Measurements from ENCODE around the gene PRR15.
"Not testable (repeated sequence)": the region's sequence is repeated elsewhere in the genome, so short reads cannot be mapped to it uniquely, and the experiment has no call there.

The PRR15 gene

GRCh38 chr7:29563590-29564495 lies at the start of gene PRR15:
Gene PRR15, plus strand, starts transcription at chr7:29563835. Its CDS starts 2,495 bp downstream, at chr7:29566330.
- DNase-seq (ENCODE audit: low spot score in 2 of 2): no peak
- H3K27me3 Mint-ChIP-seq: peaks cover 73% of the 10 kb centered on the region

GRCh38 chr7:29516491-29516890 lies 47.1 kb upstream of the PRR15 start:
- DNase-seq (ENCODE audit: low spot score in 2 of 2) (no peak), ATAC-seq (replicated peaks; ENCODE audit: extremely low read depth, poor library complexity, severe bottlenecking) (no peak)
- no peaks in the 10 kb centered on the region for H3K27me3 Mint-ChIP-seq
- H3K4me1 Mint-ChIP-seq: no peaks in the 10 kb centered on the region
- H3K4me3 Mint-ChIP-seq: no peak overlapping the region
- H3K36me3 Mint-ChIP-seq (ENCODE audit: insufficient read depth): peaks cover 9% of the 10 kb centered on the region
- no peak overlapping the region for H3K27ac Mint-ChIP-seq (ENCODE audit: low read depth)
- peaks cover 5% of the 10 kb centered on the region for H3K9me3 Mint-ChIP-seq

More at GRCh38 chr7:29563590-29564495, at the start of gene PRR15:
- ATAC-seq (replicated peaks; ENCODE audit: extremely low read depth, poor library complexity, severe bottlenecking): no peak
- Mint-ChIP-seq H3K36me3 (ENCODE audit: insufficient read depth) (no peaks in the 10 kb centered on the region), H3K4me3 (peak within 1 kb of the TSS; percentile 54), H3K27ac (ENCODE audit: low read depth) (no peak within 1 kb of the TSS), H3K9me3 (no peaks in the 10 kb centered on the region), H3K4me1 (peaks cover 13% of the 10 kb centered on the region)

- Mint-ChIP-seq H3K27ac (ENCODE audit: low read depth) (no peak overlapping the region), H3K4me1 (no peaks in the 10 kb centered on the region), H3K36me3 (ENCODE audit: insufficient read depth) (peaks cover 6% of the 10 kb centered on the region), H3K4me3 (no peak overlapping the region), H3K9me3 (peaks cover 5% of the 10 kb centered on the region), H3K27me3 (no peaks in the 10 kb centered on the region)
- ATAC-seq (replicated peaks; ENCODE audit: extremely low read depth, poor library complexity, severe bottlenecking): no peak
- no peak for DNase-seq (ENCODE audit: low spot score in 2 of 2)
Observed at GRCh38 chr7:29518616-29519015, 45.0 kb upstream of the PRR15 start.

GRCh38 chr7:29523728-29524127 lies 39.9 kb upstream of the PRR15 start:
- Mint-ChIP-seq H3K4me1 (no peaks in the 10 kb centered on the region), H3K36me3 (ENCODE audit: insufficient read depth) (peaks cover 2% of the 10 kb centered on the region)

GRCh38 chr7:29527505-29528108 lies 36.0 kb upstream of the PRR15 start:
- H3K4me3 Mint-ChIP-seq: no peak overlapping the region
- H3K4me1 Mint-ChIP-seq: no peaks in the 10 kb centered on the region
- H3K36me3 Mint-ChIP-seq (ENCODE audit: insufficient read depth): peaks cover 2% of the 10 kb centered on the region
- no peak overlapping the region for H3K27ac Mint-ChIP-seq (ENCODE audit: low read depth)
- peaks cover 23% of the 10 kb centered on the region for H3K27me3 Mint-ChIP-seq
- DNase-seq (ENCODE audit: low spot score in 2 of 2) (no peak), ATAC-seq (replicated peaks; ENCODE audit: extremely low read depth, poor library complexity, severe bottlenecking) (no peak)
- H3K9me3 Mint-ChIP-seq: peaks cover 23% of the 10 kb centered on the region

More at GRCh38 chr7:29523728-29524127, 39.9 kb upstream of the PRR15 start:
- ATAC-seq (replicated peaks; ENCODE audit: extremely low read depth, poor library complexity, severe bottlenecking): no peak
- peaks cover under 1% of the 10 kb centered on the region for H3K27me3 Mint-ChIP-seq
- H3K27ac Mint-ChIP-seq (ENCODE audit: low read depth): no peak overlapping the region
- H3K4me3 Mint-ChIP-seq: no peak overlapping the region
- peaks cover 11% of the 10 kb centered on the region for H3K9me3 Mint-ChIP-seq
- no peak for DNase-seq (ENCODE audit: low spot score in 2 of 2)

- Mint-ChIP-seq H3K9me3 (peaks cover 23% of the 10 kb centered on the region), H3K27me3 (peaks cover 23% of the 10 kb centered on the region)
- not testable (repeated sequence) for DNase-seq (ENCODE audit: low spot score in 2 of 2); ATAC-seq (replicated peaks; ENCODE audit: extremely low read depth, poor library complexity, severe bottlenecking); H3K36me3 Mint-ChIP-seq (ENCODE audit: insufficient read depth); H3K27ac Mint-ChIP-seq (ENCODE audit: low read depth); H3K4me1 Mint-ChIP-seq; H3K4me3 Mint-ChIP-seq
Observed at GRCh38 chr7:29528526-29528925, 35.1 kb upstream of the PRR15 start.

GRCh38 chr7:29538389-29538788 lies 25.2 kb upstream of the PRR15 start:
- no peak for DNase-seq (ENCODE audit: low spot score in 2 of 2)
- Mint-ChIP-seq H3K27ac (ENCODE audit: low read depth) (no peak overlapping the region), H3K27me3 (peaks cover 68% of the 10 kb centered on the region), H3K9me3 (no peaks in the 10 kb centered on the region), H3K36me3 (ENCODE audit: insufficient read depth) (no peaks in the 10 kb centered on the region), H3K4me3 (no peak overlapping the region), H3K4me1 (no peaks in the 10 kb centered on the region)
- no peak for ATAC-seq (replicated peaks; ENCODE audit: extremely low read depth, poor library complexity, severe bottlenecking)

GRCh38 chr7:29539471-29539870 lies 24.2 kb upstream of the PRR15 start:
- no peak overlapping the region for H3K27ac Mint-ChIP-seq (ENCODE audit: low read depth)
- DNase-seq (ENCODE audit: low spot score in 2 of 2) (no peak), ATAC-seq (replicated peaks; ENCODE audit: extremely low read depth, poor library complexity, severe bottlenecking) (no peak)
- no peaks in the 10 kb centered on the region for H3K36me3 Mint-ChIP-seq (ENCODE audit: insufficient read depth)
- no peaks in the 10 kb centered on the region for H3K9me3 Mint-ChIP-seq
- no peak overlapping the region for H3K4me3 Mint-ChIP-seq
- H3K27me3 Mint-ChIP-seq: peaks cover 79% of the 10 kb centered on the region
- H3K4me1 Mint-ChIP-seq: no peaks in the 10 kb centered on the region

GRCh38 chr7:29547421-29547820 lies 16.2 kb upstream of the PRR15 start:
- no peak for ATAC-seq (replicated peaks; ENCODE audit: extremely low read depth, poor library complexity, severe bottlenecking)
- H3K9me3 Mint-ChIP-seq: no peaks in the 10 kb centered on the region
- no peak overlapping the region for H3K4me3 Mint-ChIP-seq
- no peaks in the 10 kb centered on the region for H3K36me3 Mint-ChIP-seq (ENCODE audit: insufficient read depth)
- H3K4me1 Mint-ChIP-seq: no peaks in the 10 kb centered on the region
- peaks cover 79% of the 10 kb centered on the region for H3K27me3 Mint-ChIP-seq
- DNase-seq (ENCODE audit: low spot score in 2 of 2): no peak
- no peak overlapping the region for H3K27ac Mint-ChIP-seq (ENCODE audit: low read depth)

GRCh38 chr7:29548823-29549222 lies 14.8 kb upstream of the PRR15 start:
- ATAC-seq (replicated peaks; ENCODE audit: extremely low read depth, poor library complexity, severe bottlenecking) (no peak), DNase-seq (ENCODE audit: low spot score in 2 of 2) (no peak)
- no peaks in the 10 kb centered on the region for H3K9me3 Mint-ChIP-seq
- H3K27ac Mint-ChIP-seq (ENCODE audit: low read depth): no peak overlapping the region
- no peak overlapping the region for H3K4me3 Mint-ChIP-seq
- no peaks in the 10 kb centered on the region for H3K4me1 Mint-ChIP-seq
- peaks cover 65% of the 10 kb centered on the region for H3K27me3 Mint-ChIP-seq
- H3K36me3 Mint-ChIP-seq (ENCODE audit: insufficient read depth): no peaks in the 10 kb centered on the region

- no peak overlapping the region for H3K27ac Mint-ChIP-seq (ENCODE audit: low read depth)
- ATAC-seq (replicated peaks; ENCODE audit: extremely low read depth, poor library complexity, severe bottlenecking) (no peak), DNase-seq (ENCODE audit: low spot score in 2 of 2) (no peak)
- H3K4me1 Mint-ChIP-seq: no peaks in the 10 kb centered on the region
- no peaks in the 10 kb centered on the region for H3K36me3 Mint-ChIP-seq (ENCODE audit: insufficient read depth)
- no peaks in the 10 kb centered on the region for H3K9me3 Mint-ChIP-seq
- H3K27me3 Mint-ChIP-seq: peaks cover 39% of the 10 kb centered on the region
- H3K4me3 Mint-ChIP-seq: no peak overlapping the region
Observed at GRCh38 chr7:29552392-29552791, 11.2 kb upstream of the PRR15 start.

GRCh38 chr7:29555061-29555460 lies 8.6 kb upstream of the PRR15 start:
- Mint-ChIP-seq H3K36me3 (ENCODE audit: insufficient read depth) (no peaks in the 10 kb centered on the region), H3K27me3 (peaks cover 41% of the 10 kb centered on the region), H3K27ac (ENCODE audit: low read depth) (no peak overlapping the region), H3K9me3 (no peaks in the 10 kb centered on the region), H3K4me3 (no peak overlapping the region), H3K4me1 (no peaks in the 10 kb centered on the region)
- DNase-seq (ENCODE audit: low spot score in 2 of 2) (no peak), ATAC-seq (replicated peaks; ENCODE audit: extremely low read depth, poor library complexity, severe bottlenecking) (no peak)
